GM12891 (cell line): Measurements from ENCODE around the gene MRPL38.

ENCODE experiments used
- POLR2A ChIP-seq: IDR thresholded peaks from 2 replicates; pipeline ENCODE4 v1.6.1; 2011; ENCODE audit warnings: low read depth, low read length, control low read depth
- POLR2AphosphoS5 ChIP-seq: IDR thresholded peaks from 2 replicates; pipeline ENCODE4 v1.6.1; 2011; ENCODE audit warnings: low read depth, low read length, control low read depth
- TAF1 ChIP-seq: IDR thresholded peaks from 2 replicates; pipeline ENCODE4 v1.6.1; 2011; ENCODE audit warnings: low read depth, low read length, control low read depth

DNA sequence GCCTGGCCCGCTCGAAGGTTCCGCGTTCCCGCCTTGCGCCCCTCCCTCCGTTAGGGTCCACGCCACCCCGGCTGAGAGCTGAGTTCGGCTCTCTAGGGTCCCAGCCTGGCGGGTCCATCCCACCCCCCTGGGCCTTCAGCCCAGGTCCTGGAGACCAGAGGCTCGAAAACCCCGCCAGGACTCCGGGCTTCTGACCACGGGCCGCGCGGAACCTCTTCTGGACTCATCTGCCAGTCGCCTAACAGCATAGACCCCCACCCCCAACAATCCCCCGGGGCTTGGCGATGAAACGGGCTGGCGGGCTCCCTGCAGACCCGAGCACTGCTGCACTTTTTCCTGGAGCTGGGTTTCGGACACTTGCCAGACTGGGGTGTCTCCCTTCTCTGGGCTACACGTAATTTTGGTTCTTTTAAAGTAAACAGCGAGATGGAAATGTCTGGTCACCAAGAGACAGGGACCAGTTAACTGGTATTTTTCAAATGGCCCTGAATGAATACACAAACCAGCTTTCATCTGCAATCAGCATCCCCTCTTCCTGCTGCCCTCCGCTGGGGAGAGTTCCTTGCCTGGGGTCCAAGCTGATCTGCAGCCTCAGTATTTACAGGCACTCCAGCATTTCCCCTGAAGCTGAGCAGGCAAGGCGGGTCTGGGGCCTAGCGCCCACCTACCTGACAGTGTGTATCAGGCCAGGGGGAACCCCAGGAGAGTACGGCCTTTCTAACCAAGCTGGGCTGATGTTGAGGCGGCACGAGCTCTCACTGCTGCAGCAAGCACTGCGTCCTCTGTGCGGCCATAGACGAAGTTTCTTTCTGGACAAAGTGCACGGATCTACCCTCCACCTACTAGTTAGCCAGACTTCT, 7.3 kb downstream of the MRPL38 start:
- TF ChIP-seq POLR2A (no peak), POLR2AphosphoS5 (no peak), TAF1 (no peak)
